ENCODE measurements around the gene ATMIN. TPM values are rescaled to one million over a fixed set of nuclear protein-coding genes. Genes with fewer than 3 reads are reported as not detected.

The ATMIN gene
- total and polyA plus RNA-seq, 10 of the 15 experiments (the other 5 are each of a cell fraction or from before 2014, with no cell fraction given): 5.2 to 28.9 (median 18.3) TPM

GRCh38 chr16:80988756-80989155 lies 46.9 kb upstream of the ATMIN start:
- ATAC-seq (no peak), FAIRE-seq (no peak), DNase-seq (ENCODE audit: low read depth, low spot score) (no peak)
- Histone ChIP-seq H3K4me1 (ENCODE audit: control insufficient read depth, insufficient read depth, low read length) (no peaks in the 10 kb centered on the region), H4K20me1 (ENCODE audit: control insufficient read depth, insufficient read depth) (peaks cover 3% of the 10 kb centered on the region; the same call in 1 of the 2 replicates), H3K27me3 (replicated peaks in 1 of 2; ENCODE audit: control insufficient read depth in 2 of 2, insufficient read depth in 2 of 2, low read length in 1 of 2) (no peaks in the 10 kb centered on the region), H3K9me3 (replicated peaks; ENCODE audit: control insufficient read depth, insufficient read depth, low read length) (no peaks in the 10 kb centered on the region), H3K9ac (ENCODE audit: control insufficient read depth, insufficient read depth, low read length) (no peak overlapping the region), H3K4me3 (no peak overlapping the region), H3K27ac (ENCODE audit: control insufficient read depth, insufficient read depth) (no peak overlapping the region), H3K4me2 (ENCODE audit: control insufficient read depth, insufficient read depth) (no peak overlapping the region), H2AFZ (ENCODE audit: control insufficient read depth, low read depth, low read length) (no peak overlapping the region), H3K36me3 (ENCODE audit: control insufficient read depth in 2 of 2, insufficient read depth in 2 of 2, low read length in 1 of 2) (peaks cover 3 to 10% of the 10 kb centered on the region in 2 experiments; a peak in 3 of 4 replicates), H3K79me2 (ENCODE audit: control insufficient read depth, insufficient read depth, low read length) (peaks cover 16% of the 10 kb centered on the region)
- no TSS peak for BruUV-seq (replicated peaks)
- TF ChIP-seq JUND (IDR thresholded peaks at IDR 0.05; ENCODE audit: low read depth, low read length) (no peak), EED (IDR thresholded peaks at IDR 0.05; ENCODE audit: low read depth) (no peak), FOXK2 (IDR thresholded peaks at IDR 0.05) (no peak), NR2C2 (IDR thresholded peaks at IDR 0.05; ENCODE audit: borderline replicate concordance, control insufficient read depth, insufficient read length, low read depth) (no peak), NR2F1 (conservative IDR thresholded peaks at IDR 0.05) (no peak), BHLHE40 (IDR thresholded peaks at IDR 0.05; ENCODE audit: borderline replicate concordance in 1 of 2, low read depth in 2 of 2, low read length in 1 of 2) (no peak), KAT2A (conservative IDR thresholded peaks at IDR 0.05; ENCODE audit: control insufficient read depth, low read depth, low read length) (no peak), MLLT1 (IDR thresholded peaks at IDR 0.05) (no peak), IRF3 (IDR thresholded peaks at IDR 0.05) (no peak), ZNF274 (IDR thresholded peaks at IDR 0.05; ENCODE audit: insufficient read depth, insufficient read length) (no peak), ZNF24 (IDR thresholded peaks at IDR 0.05) (no peak)
- TF ChIP-seq, protein P1, sequence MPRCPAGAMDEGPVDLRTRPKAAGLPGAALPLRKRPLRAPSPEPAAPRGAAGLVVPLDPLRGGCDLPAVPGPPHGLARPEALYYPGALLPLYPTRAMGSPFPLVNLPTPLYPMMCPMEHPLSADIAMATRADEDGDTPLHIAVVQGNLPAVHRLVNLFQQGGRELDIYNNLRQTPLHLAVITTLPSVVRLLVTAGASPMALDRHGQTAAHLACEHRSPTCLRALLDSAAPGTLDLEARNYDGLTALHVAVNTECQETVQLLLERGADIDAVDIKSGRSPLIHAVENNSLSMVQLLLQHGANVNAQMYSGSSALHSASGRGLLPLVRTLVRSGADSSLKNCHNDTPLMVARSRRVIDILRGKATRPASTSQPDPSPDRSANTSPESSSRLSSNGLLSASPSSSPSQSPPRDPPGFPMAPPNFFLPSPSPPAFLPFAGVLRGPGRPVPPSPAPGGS (IDR thresholded peaks at IDR 0.05; ENCODE audit: borderline replicate concordance, insufficient read depth, low read depth, low read length, poor library complexity, severe bottlenecking): no peak
- TF ChIP-seq, protein P2, sequence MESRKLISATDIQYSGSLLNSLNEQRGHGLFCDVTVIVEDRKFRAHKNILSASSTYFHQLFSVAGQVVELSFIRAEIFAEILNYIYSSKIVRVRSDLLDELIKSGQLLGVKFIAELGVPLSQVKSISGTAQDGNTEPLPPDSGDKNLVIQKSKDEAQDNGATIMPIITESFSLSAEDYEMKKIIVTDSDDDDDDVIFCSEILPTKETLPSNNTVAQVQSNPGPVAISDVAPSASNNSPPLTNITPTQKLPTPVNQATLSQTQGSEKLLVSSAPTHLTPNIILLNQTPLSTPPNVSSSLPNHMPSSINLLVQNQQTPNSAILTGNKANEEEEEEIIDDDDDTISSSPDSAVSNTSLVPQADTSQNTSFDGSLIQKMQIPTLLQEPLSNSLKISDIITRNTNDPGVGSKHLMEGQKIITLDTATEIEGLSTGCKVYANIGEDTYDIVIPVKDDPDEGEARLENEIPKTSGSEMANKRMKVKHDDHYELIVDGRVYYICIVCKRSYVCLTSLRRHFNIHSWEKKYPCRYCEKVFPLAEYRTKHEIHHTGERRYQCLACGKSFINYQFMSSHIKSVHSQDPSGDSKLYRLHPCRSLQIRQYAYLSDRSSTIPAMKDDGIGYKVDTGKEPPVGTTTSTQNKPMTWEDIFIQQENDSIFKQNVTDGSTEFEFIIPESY (IDR thresholded peaks at IDR 0.05): no peak
- 77% methylated on average over 7 of the region's 7 CpGs for WGBS (ENCODE audit: insufficient coverage, insufficient replicate concordance, low lambda C conversion rate, missing lambda C conversion rate)
- ChIA-PET POLR2A (no interaction called here), CTCF (interaction anchor here (0.6 to 4.0 kb wide), 4 partner anchors 9 to 82 kb away, joined by 3 to 20 read pairs (median 7); no protein-coding TSS in a partner anchor), RAD21 (ENCODE audit: unreplicated experiment) (no interaction called here), SMC1A (ENCODE audit: uncharacterized antibody, unreplicated experiment) (interaction anchor here (1.7 to 2.1 kb wide), 2 partner anchors 9 to 16 kb away, joined by 4 to 9 read pairs; no protein-coding TSS in a partner anchor)
- in situ Hi-C loops (cut with MboI): no loop called here
- intact Hi-C loops (cut with micrococcal nuclease; ENCODE audit: unreplicated experiment): no loop called here
